ENCODE measurements around the gene SBSN.

The SBSN gene, protein sequence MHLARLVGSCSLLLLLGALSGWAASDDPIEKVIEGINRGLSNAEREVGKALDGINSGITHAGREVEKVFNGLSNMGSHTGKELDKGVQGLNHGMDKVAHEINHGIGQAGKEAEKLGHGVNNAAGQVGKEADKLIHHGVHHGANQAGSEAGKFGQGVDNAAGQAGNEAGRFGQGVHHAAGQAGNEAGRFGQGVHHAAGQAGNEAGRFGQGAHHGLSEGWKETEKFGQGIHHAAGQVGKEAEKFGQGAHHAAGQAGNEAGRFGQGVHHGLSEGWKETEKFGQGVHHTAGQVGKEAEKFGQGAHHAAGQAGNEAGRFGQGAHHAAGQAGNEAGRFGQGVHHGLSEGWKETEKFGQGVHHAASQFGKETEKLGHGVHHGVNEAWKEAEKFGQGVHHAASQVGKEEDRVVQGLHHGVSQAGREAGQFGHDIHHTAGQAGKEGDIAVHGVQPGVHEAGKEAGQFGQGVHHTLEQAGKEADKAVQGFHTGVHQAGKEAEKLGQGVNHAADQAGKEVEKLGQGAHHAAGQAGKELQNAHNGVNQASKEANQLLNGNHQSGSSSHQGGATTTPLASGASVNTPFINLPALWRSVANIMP

DNA sequence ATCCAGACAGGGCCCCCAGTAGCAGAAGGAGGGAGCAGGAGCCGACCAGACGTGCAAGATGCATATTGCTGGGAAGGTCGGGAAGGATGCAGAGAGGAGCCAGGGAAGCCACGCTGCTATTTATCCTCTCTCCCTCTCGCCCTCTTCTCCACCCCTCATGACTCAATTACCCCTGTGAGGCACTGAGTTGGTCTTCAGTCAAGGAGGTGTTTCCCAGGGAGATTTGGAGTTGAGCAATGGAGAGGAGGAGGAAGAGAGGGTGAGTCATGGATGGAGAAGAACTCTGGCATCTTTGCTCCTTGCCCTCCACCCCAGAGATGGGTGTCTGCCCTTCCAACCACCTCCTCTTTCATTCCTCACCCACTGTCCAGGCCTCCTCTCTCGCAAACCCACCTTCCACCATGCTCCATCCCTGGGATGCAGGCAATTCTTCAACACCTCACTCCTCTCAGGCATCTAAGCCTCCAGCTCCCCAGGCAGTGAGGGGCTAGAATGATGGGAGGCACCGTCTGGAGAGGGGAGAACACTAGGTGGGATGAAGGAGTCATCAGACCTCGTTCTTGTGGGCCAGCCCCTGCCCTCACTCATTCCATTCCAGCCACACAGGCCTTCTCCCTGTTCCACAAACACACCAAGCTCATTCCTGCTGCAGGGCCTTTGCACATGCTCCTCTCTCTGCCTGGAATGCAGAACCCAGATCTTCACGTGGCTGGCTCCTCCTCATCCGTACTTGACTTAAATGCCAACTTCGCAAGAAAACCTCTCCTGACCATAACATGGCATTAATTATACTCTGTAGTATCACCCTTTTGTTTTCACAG lies at the start of gene SBSN:
Gene SBSN, minus strand, starts transcription at position 94 of the 821 bp plus-strand sequence. Its CDS starts 30 bp downstream, at position 64.
- no peak for DNase-seq

DNA sequence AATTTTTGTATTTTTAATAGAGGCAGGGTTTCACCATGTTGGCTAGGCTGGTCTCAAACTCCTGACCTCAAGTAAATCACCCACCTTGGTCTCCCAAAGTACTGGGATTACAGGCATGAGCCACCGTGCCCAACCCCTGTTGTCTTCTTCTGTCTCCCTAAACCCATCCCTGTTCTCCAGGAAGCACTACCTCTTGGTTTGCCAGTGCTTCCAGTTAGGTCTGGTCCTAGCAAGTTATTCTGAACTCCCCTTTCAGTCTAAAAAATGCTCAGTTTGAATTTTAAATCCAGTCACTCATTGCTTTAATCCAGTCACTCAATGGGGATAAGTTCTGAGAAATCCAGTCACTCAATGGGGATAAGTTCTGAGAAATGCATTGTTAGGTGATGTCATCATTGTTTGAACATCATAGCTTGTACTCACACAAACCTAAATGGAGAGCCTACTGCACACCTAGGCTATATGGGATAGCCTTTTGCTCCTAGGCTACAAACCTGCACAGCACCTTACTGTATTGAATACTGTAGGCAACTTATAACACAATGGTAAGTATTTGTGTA lies 43.4 kb upstream of the SBSN start:
- no peak for DNase-seq

DNA sequence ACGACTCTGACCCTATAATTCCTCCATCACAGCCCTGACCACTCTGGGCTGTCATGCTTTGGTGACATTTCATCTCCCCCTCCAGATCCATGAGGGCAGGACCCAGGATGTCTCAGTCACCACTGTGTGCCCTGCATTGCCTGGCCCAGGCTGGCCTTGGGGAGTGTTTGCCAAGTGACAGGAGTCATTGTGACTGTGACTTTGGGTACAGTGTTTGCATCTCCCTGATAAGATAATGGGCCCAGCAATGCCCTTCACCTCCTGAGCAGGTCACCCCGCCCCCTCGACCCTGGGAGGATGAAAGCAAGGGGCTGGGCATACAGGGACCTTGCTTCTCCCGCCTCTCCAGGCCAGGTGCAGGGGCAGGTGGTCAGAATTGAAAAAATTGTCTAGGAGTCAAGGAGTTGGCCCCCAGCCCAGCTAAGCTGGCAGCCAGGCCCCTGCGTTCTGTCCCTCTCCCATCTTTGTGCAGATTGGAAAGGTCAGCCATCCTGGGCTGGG lies 41.2 kb upstream of the SBSN start:
- no peak for DNase-seq

DNA sequence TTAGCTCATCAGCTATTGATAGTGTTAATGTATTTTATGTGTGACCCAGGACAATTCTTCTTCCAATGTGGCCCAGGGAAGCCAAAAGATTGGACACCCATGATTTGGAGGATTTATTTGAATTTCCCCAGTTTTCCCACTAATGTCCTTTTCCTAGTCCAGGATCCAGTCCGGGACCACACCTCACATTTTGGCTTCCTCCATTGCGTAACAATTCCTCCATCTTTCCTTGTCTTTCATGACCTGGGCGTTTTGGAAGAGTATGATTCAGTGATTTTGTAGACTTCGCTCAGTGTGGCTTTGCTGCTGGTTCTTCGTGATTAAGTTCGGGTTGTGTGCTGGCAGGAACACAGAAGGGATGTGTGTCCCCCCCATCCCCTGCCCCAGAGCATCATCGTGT lies 38.6 kb upstream of the SBSN start:
- DNase-seq: no peak

DNA sequence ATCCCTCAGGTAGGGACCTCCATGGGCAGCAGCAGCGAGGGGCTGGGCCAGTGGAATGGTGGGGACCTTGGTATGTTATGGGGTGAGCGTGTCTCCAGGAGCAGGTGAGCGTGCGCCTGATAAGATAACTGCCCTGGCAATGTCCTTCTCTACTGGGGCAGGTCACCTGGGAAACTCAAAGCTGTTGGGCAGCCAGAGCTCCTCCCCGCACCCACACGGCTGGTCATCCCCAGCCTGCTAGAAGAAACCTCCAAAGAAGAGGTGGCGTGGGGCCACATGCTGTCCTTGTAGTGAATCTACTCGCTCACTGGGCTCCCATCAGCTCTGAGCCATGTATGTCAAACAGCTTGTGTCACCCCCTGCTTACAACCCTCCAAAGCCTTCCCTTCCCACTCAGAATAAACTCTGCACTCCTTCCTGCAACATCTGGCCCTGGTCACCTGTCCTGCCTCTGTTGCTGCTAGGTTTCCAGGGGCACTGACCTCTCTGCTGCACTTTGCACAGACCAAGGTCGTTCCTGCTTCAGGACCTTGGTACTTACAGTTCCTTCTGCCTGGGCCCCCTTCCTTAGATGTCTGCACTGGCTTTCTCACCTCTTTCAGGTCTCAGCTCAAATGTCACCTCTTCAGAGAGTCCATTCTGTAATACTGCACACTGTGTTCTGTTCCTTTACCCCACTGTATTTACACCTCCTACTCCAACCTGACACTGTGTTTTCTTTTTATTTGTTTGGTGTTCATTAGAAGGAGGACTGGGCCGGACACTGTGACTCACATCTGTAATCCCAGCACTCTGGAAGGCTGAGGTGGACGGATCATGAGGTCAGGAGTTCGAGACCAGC lies 37.1 kb upstream of the SBSN start:
- no peak for DNase-seq

DNA sequence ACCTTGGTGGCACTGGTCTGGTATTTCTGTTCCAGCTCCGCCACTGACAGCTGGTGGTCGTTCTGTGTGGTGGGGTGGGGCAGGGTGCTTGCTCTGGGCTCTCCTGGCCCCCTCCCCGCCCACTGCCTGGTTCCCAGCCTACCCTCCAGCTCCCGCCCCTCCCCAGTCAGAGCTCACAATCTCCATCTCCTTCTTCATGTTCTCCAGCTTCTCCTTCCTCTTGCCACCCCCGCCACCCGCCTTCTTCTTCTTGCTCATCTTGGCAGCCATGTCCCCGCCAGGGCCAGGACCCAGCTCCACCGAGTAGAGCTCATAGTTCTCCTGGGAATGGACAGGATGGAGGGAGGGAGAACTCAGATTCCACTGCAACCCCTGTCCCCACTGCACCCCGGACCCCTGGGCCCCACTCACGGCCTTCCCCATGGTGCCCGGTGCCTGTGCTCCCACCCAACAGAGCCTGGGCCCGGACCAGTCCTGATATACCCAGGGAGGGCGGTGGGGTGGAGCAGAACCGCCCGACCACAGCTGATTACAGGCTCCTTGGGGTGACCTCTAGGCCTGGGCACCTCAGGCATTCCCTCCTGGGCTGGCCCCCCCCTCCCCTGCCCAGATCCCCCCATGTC lies 35.2 kb upstream of the SBSN start, which contains the start of gene ATP4A:
Gene ATP4A, minus strand, starts transcription at position 452 of the 623 bp plus-strand sequence. Its CDS starts 29 bp downstream, at position 423.
- no peak for DNase-seq

DNA sequence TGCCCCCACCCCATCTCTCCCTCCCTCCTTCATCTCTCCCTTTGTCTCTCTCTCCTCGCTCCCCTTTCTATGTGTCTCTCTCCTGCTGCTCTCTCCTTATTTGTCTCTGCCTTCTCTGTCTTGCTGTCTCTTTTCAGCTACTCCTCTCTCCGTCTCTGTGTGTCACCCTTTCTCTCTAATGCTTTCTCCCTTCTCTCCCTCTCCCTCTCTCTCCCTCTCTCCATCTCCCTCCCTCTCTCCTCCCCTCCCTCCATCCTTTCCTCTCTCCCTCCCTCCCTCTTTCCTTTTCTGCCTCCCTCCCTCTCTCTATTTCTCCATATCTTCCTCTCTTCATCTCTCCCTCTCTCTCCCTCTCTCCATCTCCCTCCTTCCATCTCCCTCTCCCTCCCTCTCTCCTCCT lies 34.7 kb upstream of the SBSN start:
- no peak for DNase-seq

DNA sequence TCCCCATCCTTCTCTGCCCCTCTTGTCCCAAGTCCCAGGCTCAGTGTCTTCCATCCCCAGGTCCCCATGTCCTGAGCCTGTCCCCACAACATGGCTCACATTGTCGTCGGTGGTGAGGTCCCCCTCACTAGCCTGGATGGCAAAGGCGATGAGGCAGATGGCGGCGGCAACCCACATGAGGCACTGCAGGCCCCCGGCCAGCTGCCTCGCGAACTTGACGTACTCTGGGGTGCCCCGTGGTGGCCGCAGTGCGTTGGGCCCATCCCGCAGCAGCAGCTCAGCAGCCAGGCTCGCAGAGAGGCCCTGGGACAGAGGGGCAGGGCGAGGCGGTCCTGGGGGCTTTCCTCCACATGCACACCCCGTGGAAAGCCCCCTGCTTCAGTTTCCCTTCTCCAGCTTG lies 34.2 kb upstream of the SBSN start:
- no peak for DNase-seq

DNA sequence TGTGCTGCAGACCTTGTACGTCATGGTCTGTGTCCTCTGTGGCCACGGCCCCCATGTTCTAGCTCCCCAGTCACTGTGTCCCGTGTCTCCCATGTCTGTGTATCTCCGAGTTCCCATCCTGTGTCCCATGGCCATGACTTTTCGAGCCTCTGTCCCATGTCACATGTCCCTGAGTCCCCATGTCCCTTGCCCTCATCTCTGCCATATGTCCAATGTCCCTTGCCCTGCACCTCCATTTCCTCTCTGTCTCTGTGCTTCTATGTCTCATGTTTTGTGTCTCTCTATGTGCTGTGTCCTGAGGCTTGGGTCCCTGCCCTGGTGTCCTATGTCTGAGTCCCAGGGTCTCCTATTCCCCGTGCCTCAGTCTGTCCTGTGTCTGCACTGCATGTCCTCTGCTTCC lies 33.3 kb upstream of the SBSN start:
- DNase-seq: no peak

DNA sequence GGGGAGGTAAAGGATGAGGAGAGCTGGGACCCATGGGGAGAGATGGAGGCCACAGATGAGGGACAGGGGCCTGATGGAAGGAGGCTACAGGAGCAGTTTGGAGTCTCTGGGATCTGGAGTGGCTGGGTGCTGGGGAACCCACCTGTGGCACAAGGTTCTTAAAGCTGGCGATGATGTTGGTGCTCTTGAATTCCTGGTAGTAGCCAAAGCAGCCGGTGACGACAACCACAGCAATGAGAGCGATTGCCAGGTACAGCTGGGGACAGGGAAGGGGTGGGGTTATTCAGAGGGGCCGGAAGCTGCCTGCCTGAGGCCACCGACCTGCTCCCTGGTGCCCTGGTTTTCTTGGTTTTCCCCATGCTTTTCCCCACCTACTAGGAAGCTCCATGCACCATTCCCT lies 32.6 kb upstream of the SBSN start:
- DNase-seq: no peak

DNA sequence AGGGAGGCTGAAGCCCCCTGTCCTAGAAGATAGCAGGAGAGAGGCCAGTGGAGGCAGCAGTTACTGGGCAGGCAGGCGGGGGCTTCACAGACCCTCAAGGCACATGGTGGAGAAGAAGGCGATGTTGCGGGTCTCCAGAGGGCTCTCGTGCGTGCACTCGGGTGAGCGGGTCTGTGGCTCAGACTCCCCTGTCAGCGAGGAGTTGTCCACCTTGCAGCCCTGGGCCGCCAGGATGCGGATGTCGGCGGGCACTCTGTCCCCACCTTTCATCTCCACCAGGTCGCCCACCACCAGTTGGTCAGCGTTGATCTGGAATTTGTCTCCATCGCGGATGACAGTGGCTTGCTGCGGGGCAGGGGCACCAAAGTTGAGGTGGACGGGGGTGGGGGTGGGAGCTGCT lies 32.2 kb upstream of the SBSN start:
- DNase-seq: no peak

DNA sequence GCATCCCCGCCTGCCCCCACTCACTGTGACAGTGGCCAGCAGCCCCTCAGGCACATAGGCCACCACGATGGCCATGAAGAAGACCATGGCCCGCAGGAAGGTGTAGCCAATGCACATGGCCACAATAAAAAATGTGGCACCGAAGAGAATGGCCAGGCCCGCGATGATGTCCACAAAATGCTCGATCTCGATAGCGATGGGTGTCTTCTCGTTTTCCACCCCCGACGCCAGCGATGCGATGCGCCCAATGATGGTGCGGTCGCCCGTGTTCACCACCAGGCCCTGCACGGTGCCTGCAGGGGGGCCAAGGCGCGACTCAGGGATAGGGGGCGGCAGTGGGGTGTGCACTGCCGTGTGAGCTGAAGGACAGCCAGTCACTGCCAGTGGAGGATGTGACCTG lies 31.7 kb upstream of the SBSN start:
- DNase-seq: no peak

DNA sequence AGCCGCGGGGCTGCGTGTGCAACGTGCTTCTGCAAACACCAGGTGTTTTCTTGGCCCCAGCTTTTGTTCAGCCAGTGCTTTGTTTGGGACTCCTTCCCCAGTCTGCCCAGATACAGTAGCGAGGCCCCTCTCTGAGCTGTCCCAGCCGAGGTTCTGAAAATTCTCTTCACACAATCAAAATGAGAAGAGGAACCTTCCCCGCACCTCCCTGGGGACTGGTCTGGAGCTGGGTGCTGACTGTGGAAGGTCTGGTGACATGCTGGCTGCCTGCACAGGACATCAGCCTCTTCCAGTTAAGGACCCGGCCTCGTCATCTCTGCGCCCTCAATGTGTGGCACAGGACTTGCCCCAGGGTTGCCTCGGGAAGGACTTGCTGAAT lies 31.2 kb upstream of the SBSN start:
- DNase-seq: no peak

DNA sequence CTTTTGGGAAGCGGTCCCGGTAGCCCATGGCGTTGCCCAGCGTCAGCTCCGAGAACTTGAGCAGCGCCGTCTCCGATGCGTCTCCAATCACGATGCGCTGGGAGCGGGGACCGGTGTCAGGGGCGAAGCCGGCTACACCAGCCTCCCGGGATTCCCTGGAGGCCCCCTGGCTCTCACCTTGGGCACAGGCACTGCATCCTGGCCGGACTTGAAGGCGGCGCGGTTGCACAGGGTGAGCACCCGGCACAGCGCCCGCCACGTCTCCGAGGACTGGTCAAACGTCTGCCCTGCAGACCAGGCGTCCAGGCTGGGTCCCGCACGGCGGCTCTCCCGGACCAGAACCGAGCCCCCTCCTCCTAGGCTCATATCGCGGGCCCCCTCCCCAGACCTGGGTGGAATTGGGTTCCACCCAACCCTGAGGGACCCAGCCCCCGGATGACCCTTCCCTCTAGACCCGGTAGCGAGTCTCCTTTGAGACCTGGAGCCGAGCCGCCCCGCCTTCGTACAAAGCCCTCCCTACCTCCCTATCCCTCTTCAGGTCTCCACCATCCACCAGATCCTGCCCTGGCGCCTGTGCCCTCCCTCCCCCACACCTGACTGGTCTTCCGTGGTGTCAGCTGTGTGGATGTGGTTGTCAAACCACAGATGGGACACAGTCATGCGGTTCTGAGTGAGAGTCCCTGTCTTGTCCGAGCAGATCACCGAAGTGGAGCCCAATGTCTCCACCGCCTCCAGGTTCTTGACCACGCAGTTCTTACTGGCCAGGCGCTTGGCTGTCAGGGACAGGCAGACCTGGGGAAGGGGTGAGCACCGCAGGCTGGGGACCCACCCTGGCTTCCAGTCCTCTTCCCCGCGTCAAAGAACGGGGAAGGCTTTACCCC lies 30.5 kb upstream of the SBSN start:
- DNase-seq: no peak

DNA sequence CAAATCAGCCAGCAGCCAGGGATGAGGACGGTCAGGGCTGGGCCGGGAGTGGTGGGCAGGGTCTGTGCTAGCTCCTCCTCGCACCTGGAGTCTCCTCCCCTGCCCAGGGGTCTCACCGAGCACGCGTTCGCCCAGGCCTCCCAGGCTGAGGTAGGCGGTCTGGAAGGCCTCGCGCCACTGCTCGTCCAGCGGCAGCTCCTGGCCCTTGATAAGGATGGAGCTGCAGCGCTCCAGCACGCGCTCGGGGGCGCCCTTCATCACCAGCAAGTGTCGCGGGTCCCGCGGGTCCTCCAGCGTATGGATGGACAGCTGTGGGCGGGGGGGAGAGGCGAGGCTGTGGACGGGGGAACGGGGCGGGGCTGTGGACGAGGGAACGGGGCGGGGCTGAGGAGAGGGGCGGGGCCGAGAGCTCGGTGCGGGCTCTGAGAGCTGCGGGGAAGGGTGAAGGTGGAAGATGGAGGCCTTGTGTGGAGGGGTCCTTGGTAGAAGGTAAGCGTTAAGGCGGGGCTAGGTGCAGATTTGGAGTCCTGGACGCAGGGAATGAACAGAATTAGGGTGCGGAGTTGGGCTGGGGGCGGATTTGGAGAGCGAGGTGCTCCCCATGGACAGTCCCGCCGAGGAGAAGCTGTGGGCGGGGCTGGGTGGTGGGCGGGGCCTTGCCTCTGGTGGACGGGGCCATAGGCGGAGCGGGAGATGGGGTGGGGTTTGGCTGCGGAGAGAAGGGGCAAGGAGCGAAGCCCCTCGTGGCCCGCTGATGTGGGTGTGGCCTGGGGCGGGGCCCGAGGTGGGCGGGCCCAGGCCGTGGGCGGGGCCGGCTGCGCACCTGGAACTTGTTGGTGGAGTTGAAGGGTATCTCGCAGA lies 29.7 kb upstream of the SBSN start:
- DNase-seq: no peak

DNA sequence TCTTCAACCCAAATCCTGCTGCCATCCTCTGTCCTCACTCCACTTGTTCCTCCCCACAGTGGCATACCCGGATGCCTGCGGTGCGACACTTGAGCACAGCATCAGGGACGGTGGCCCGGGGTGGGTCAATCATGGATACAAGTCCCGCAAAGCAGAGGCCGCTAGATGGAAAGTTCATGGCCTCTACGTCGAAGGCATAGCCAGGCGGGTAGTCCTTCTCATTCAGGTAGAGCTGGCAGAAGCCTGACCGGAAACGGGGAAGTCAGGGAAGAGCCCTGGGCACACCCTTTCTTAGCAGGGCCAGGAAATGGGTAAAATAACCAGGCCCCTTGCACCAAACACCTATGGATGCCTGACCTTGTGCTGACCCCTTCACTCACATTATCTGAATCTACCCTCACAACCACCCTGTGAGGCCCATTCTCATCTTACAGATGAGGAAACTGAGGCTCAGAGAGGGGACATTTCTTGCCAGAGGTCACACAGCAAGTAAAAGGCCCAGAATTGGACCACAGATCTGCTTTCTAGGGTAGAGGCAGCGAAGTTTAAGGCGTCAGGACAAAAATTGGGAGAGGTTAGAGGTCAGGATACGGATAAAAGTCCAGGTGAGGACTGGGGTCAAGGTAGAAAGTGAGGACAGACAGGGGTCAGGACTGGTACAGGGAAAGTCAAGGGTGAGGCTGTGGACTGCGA lies 28.9 kb upstream of the SBSN start:
- no peak for DNase-seq

DNA sequence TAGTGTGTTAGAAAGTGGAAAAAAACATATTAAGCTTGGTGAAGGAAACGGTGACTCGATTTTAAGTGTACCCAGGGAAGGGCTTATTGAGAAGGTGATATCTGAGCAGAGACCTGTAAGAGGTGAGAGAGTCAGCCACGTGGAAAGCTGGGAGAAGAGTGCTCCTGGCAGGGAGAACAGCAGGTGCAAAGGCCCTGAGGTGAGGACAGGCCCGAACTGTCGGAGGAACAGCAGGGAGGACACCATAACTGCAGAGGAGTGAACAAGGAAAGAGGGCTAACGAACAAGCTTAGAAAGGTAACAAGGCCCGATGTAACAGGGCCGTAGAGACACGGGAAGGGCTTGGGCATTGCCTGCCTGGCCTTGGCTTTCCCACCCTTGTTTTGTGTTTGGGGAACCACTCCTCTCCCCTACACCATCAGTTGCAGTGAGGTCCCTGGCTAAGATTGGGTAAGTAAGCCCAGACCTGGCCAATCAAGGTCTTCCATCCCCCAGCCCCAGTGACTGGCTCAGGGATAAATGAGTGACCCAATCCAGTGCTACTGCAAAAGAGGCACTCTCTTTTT lies 28.0 kb upstream of the SBSN start:
- no peak for DNase-seq

DNA sequence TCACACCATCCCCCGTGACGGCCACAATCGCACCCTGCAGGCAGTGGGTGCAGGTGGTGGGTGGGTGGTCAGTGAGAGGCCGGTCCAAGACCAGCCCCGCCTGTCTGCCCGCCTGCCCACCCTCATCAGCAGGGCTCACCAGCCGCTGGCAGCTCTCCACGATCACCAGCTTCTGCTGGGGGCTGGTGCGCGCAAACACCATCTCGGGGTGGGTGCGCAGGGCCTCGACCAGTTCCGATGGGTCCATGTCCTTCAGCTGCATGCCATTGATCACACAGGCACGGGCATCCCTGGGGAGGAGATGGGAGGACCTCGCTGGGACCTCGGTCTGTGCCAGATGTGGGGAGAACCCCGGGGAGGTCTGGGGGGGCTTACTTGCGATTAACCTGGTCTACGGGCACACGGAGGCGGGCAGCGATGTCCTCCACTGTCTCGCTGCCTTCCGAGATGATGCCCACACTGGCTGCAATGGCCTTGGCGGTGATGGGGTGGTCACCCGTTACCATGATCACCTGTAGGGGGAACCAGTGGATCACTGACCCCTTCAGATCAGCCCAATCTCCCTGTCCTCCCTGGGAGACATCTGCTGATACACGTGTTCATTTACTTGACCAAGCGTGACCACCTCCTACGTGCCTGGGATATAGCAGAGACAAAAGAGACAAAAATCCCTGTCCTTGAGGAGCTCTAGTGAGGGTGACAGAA lies 27.3 kb upstream of the SBSN start:
- DNase-seq: no peak
